Gastrocnemius medialis (tissue), 4 donors: ENCODE measurements around the gene BRIP1. TPM values are rescaled to one million over a fixed set of nuclear protein-coding genes. Genes with fewer than 3 reads are reported as not detected.

ENCODE experiments used
- ATAC-seq, 2 donors: fragments of 150-250 bp; one replicate each; pipeline ENCODE4 v1.9.1; 2016
- DNase-seq, 2 donors: peaks; one replicate each; pipeline ENCODE4 v3.0.0-alpha.2; 2019
- H3K27ac ChIP-seq, 4 donors: fragments of 200-600 bp; sonication (generic); 1 replicate in 1 of 4; 2 replicates in 3 of 4; pipeline ENCODE4 v1.5.1; 2016 to 2018; ENCODE audit warnings: mild to moderate bottlenecking in 2 of 4, moderate library complexity in 1 of 4
- H3K27me3 ChIP-seq, 3 donors: fragments of 200-600 bp; sonication (generic) in 2 of 3; 1 replicate in 1 of 3; 2 replicates in 2 of 3; pipeline versions ENCODE4 v1.5.1 to v1.6.0; 2016 to 2019; ENCODE audit warnings: mild to moderate bottlenecking in 1 of 3, moderate library complexity in 1 of 3
- H3K36me3 ChIP-seq, 2 donors: fragments of 200-600 bp; sonication (generic) in 1 of 2; one replicate each; pipeline ENCODE4 v1.5.1; 2017 to 2018
- H3K4me1 ChIP-seq, 2 donors: fragments of 200-600 bp; sonication (generic) in 1 of 2; one replicate each; pipeline ENCODE4 v1.5.1; 2016 to 2017; ENCODE audit warnings: mild to moderate bottlenecking in 2 of 2
- H3K4me3 ChIP-seq, 4 donors: fragments of 200-600 bp; sonication (generic) in 3 of 4; 1 replicate in 1 of 4; 2 replicates in 3 of 4; pipeline ENCODE4 v1.5.1; 2016 to 2019; ENCODE audit warnings: mild to moderate bottlenecking in 2 of 4
- H3K9me3 ChIP-seq, 3 donors: fragments of 200-600 bp; sonication (generic) in 2 of 3; 1 replicate in 1 of 3; 2 replicates in 2 of 3; pipeline ENCODE4 v1.5.1; 2016 to 2019
- CTCF ChIP-seq, 5 experiments: fragments of 450-650 bp in 3 of 5; fragments of 200-600 bp in 2 of 5; sonication (generic) in 2 of 5; IDR thresholded peaks in 4 of 5; conservative IDR thresholded peaks in 1 of 5; 1 replicate in 4 of 5; 2 replicates in 1 of 5; pipeline ENCODE4 v1.5.1; 2016 to 2019; ENCODE audit warnings: antibody characterized with exemption in 5 of 5, mild to moderate bottlenecking in 3 of 5, moderate library complexity in 3 of 5
- POLR2A ChIP-seq, 2 donors: fragments of 450-650 bp; IDR thresholded peaks; one replicate each; pipeline ENCODE4 v1.6.1; 2017; ENCODE audit warnings: antibody characterized with exemption in 2 of 2, mild to moderate bottlenecking in 2 of 2, moderate library complexity in 2 of 2
- in situ Hi-C, 4 donors: fragments of 200-750 bp; cut with MboI; loops; one replicate each; pipeline versions ENCODE4 v1.15.0 to v1.8.0; 2017; ENCODE audit warnings: low sequenced_read_pairs in 4 of 4
- intact Hi-C: fragments of 100-400 bp; cut with DNase I; formaldehyde crosslinking; loops from one replicate; pipeline ENCODE4 v1.15.1; 2023; ENCODE audit warnings: low total_unique reads
- total RNA-seq, 4 donors: library from RNA; depleted of rRNA; stranded (reverse); fragments of >200 nt; gene quantifications; one replicate each; pipeline versions ENCODE4 v1.1.0 to v1.2.3, GENCODE V29; 2016

Gene BRIP1
- total RNA-seq, 4 donors from 2014 or later: 0.09 to 0.13 TPM; not detected in 2

GRCh38 chr17:61736438-61736837 lies 126.9 kb downstream of the BRIP1 start:
- Histone ChIP-seq H3K27ac (no peak overlapping the region), H3K9me3 (no peaks in the 10 kb centered on the region), H3K36me3 (no peaks in the 10 kb centered on the region), H3K4me1 (no peaks in the 10 kb centered on the region), H3K27me3 (no peaks in the 10 kb centered on the region), H3K4me3 (no peak overlapping the region)
- no peak for ATAC-seq
- in situ Hi-C loops (no loop called here), intact Hi-C loops (no loop called here)
- DNase-seq: no peak
- TF ChIP-seq POLR2A (IDR thresholded peaks at IDR 0.05) (no peak), CTCF (IDR thresholded peaks at IDR 0.05 in 4 of 5, conservative IDR thresholded peaks at IDR 0.05 in 1 of 5) (no peak)

- no peaks in the 10 kb centered on the region for H3K27me3 ChIP-seq
- in situ Hi-C loops (no loop called here), intact Hi-C loops (no loop called here)
- TF ChIP-seq POLR2A (IDR thresholded peaks at IDR 0.05) (no peak), CTCF (IDR thresholded peaks at IDR 0.05 in 4 of 5, conservative IDR thresholded peaks at IDR 0.05 in 1 of 5) (no peak)
- H3K4me1 ChIP-seq: no peaks in the 10 kb centered on the region
- H3K9me3 ChIP-seq: no peaks in the 10 kb centered on the region
- ATAC-seq (no peak), DNase-seq (no peak)
- H3K27ac ChIP-seq: no peak overlapping the region
- no peak overlapping the region for H3K4me3 ChIP-seq
- H3K36me3 ChIP-seq: no peaks in the 10 kb centered on the region
Measured at GRCh38 chr17:61735807-61736206, 127.5 kb downstream of the BRIP1 start.

- in situ Hi-C loops: no loop called here
- intact Hi-C loops: no loop called here
- Histone ChIP-seq H3K9me3 (no peaks in the 10 kb centered on the region), H3K4me1 (no peaks in the 10 kb centered on the region), H3K4me3 (no peak overlapping the region), H3K27me3 (no peaks in the 10 kb centered on the region), H3K36me3 (no peaks in the 10 kb centered on the region), H3K27ac (no peak overlapping the region)
- ATAC-seq (no peak), DNase-seq (no peak)
- no peak for TF ChIP-seq CTCF (IDR thresholded peaks at IDR 0.05 in 4 of 5, conservative IDR thresholded peaks at IDR 0.05 in 1 of 5)
- no peak for TF ChIP-seq POLR2A (IDR thresholded peaks at IDR 0.05)
Measured at GRCh38 chr17:61734466-61734865, 128.9 kb downstream of the BRIP1 start.

- no peaks in the 10 kb centered on the region for H3K36me3 ChIP-seq
- DNase-seq (no peak), ATAC-seq (no peak)
- H3K27me3 ChIP-seq: no peaks in the 10 kb centered on the region
- intact Hi-C loops (no loop called here), in situ Hi-C loops (no loop called here)
- TF ChIP-seq CTCF (IDR thresholded peaks at IDR 0.05 in 4 of 5, conservative IDR thresholded peaks at IDR 0.05 in 1 of 5) (no peak), POLR2A (IDR thresholded peaks at IDR 0.05) (no peak)
- no peaks in the 10 kb centered on the region for H3K4me1 ChIP-seq
- H3K27ac ChIP-seq: no peak overlapping the region
- no peaks in the 10 kb centered on the region for H3K9me3 ChIP-seq
- no peak overlapping the region for H3K4me3 ChIP-seq
Measured at GRCh38 chr17:61734012-61734411, 129.3 kb downstream of the BRIP1 start.

- intact Hi-C loops (no loop called here), in situ Hi-C loops (no loop called here)
- H3K27me3 ChIP-seq: no peaks in the 10 kb centered on the region
- ATAC-seq (no peak), DNase-seq (no peak)
- no peaks in the 10 kb centered on the region for H3K36me3 ChIP-seq
- H3K27ac ChIP-seq: no peak overlapping the region
- TF ChIP-seq POLR2A (IDR thresholded peaks at IDR 0.05) (no peak), CTCF (IDR thresholded peaks at IDR 0.05 in 4 of 5, conservative IDR thresholded peaks at IDR 0.05 in 1 of 5) (no peak)
- no peaks in the 10 kb centered on the region for H3K4me1 ChIP-seq
- H3K9me3 ChIP-seq: no peaks in the 10 kb centered on the region
- H3K4me3 ChIP-seq: no peak overlapping the region
Measured at GRCh38 chr17:61733021-61733420, 130.3 kb downstream of the BRIP1 start.
